ENCODE results near the gene NKIRAS1. TPM values are rescaled to one million over a fixed set of nuclear protein-coding genes. Genes with fewer than 3 reads are reported as not detected.

NKIRAS1 gene
- total RNA-seq, 1 experiment from 2014 or later: 8.9 TPM

DNA sequence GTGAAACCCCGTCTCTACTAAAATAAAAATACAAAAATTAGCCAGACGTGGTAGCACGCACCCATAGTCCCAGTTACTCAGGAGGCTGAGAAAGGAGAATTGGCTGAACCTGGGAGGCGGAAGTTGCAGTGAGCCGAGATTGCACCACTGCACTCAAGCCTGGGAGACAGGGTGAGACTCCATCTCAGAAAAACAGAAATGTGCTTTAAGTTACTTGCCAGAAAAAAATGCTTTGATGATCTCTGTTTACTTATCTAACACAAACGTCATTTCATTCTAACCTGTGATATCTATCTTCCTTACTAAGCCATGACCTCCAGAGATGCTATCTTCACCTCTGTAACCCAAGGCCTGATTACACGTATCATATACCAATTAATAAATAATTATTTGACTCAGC, 7.4 kb downstream of the NKIRAS1 start:
- no peak for ATAC-seq
- no peak overlapping the region for H3K4me3 ChIP-seq (ENCODE audit: low read depth in 2 of 2, low read length in 2 of 2)
- intact Hi-C loops (cut with micrococcal nuclease; ENCODE audit: unreplicated experiment): no loop called here

DNA sequence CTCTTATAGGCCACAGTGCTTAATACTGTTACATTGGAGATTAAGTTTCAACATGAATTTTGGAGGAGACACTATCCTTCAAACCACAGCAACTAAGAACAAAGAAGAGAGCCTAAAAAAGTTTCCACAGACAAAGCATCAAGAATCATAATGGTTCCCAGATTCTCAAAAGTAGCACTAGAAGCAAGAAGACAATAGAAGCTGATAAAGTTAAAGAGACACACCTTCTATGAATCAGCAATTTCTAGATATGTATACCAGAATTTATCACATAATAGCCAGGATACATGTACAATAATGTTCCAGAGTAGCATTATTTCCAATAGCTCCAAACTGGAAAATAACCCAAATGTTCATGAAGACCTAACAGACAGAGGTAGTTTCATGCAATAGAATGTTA, 12.2 kb downstream of the NKIRAS1 start:
- ATAC-seq (no peak), DNase-seq (ENCODE audit: low read depth, low spot score) (no peak)
- no peaks in the 10 kb centered on the region for H3K4me1 ChIP-seq (ENCODE audit: control insufficient read depth, insufficient read depth, low read length)
- in situ Hi-C loops (cut with HindIII; ENCODE audit: low pct_unique_long_range_greater_than_20kb, low sequenced_read_pairs): no loop called here
- ChIA-PET POLR2A (no interaction called here), CTCF (no interaction called here)
- no TSS peak for BruUV-seq (replicated peaks)
- no peaks in the 10 kb centered on the region for H3K27me3 ChIP-seq (ENCODE audit: control insufficient read depth, insufficient read depth, low read length)
- no peak overlapping the region for H3K27ac ChIP-seq (ENCODE audit: low read length)
- H3K4me3 ChIP-seq (ENCODE audit: low read depth in 2 of 2, low read length in 2 of 2): no peak overlapping the region
- TF ChIP-seq, protein P1, sequence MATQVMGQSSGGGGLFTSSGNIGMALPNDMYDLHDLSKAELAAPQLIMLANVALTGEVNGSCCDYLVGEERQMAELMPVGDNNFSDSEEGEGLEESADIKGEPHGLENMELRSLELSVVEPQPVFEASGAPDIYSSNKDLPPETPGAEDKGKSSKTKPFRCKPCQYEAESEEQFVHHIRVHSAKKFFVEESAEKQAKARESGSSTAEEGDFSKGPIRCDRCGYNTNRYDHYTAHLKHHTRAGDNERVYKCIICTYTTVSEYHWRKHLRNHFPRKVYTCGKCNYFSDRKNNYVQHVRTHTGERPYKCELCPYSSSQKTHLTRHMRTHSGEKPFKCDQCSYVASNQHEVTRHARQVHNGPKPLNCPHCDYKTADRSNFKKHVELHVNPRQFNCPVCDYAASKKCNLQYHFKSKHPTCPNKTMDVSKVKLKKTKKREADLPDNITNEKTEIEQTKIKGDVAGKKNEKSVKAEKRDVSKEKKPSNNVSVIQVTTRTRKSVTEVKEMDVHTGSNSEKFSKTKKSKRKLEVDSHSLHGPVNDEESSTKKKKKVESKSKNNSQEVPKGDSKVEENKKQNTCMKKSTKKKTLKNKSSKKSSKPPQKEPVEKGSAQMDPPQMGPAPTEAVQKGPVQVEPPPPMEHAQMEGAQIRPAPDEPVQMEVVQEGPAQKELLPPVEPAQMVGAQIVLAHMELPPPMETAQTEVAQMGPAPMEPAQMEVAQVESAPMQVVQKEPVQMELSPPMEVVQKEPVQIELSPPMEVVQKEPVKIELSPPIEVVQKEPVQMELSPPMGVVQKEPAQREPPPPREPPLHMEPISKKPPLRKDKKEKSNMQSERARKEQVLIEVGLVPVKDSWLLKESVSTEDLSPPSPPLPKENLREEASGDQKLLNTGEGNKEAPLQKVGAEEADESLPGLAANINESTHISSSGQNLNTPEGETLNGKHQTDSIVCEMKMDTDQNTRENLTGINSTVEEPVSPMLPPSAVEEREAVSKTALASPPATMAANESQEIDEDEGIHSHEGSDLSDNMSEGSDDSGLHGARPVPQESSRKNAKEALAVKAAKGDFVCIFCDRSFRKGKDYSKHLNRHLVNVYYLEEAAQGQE (IDR thresholded peaks at IDR 0.05; ENCODE audit: insufficient read depth in 1 of 2, low read depth in 2 of 2, low read length in 1 of 2): no peak
- TF ChIP-seq TCF7L2 (IDR thresholded peaks at IDR 0.05; ENCODE audit: low read depth, low read length) (no peak), SIN3A (IDR thresholded peaks at IDR 0.05; ENCODE audit: borderline replicate concordance, insufficient read depth, low read depth, low read length) (no peak), POLR2AphosphoS5 (IDR thresholded peaks at IDR 0.05; ENCODE audit: low read depth, low read length) (no peak)
- TF ChIP-seq, protein P2, sequence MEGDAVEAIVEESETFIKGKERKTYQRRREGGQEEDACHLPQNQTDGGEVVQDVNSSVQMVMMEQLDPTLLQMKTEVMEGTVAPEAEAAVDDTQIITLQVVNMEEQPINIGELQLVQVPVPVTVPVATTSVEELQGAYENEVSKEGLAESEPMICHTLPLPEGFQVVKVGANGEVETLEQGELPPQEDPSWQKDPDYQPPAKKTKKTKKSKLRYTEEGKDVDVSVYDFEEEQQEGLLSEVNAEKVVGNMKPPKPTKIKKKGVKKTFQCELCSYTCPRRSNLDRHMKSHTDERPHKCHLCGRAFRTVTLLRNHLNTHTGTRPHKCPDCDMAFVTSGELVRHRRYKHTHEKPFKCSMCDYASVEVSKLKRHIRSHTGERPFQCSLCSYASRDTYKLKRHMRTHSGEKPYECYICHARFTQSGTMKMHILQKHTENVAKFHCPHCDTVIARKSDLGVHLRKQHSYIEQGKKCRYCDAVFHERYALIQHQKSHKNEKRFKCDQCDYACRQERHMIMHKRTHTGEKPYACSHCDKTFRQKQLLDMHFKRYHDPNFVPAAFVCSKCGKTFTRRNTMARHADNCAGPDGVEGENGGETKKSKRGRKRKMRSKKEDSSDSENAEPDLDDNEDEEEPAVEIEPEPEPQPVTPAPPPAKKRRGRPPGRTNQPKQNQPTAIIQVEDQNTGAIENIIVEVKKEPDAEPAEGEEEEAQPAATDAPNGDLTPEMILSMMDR (IDR thresholded peaks at IDR 0.05): no peak
- no peaks in the 10 kb centered on the region for H3K9me3 ChIP-seq (ENCODE audit: control insufficient read depth, insufficient read depth, low read depth, low read length)
- H3K36me3 ChIP-seq (ENCODE audit: control insufficient read depth, insufficient read depth, low read length): no peaks in the 10 kb centered on the region; the same call in 1 of the 2 replicates
- intact Hi-C loops (cut with micrococcal nuclease; ENCODE audit: unreplicated experiment): no loop called here

More for the DNA sequence above, 7.4 kb downstream of the NKIRAS1 start:
- POLR2A ChIA-PET: no interaction called here
- in situ Hi-C loops (cut with HindIII; ENCODE audit: low pct_unique_long_range_greater_than_20kb, low sequenced_read_pairs): no loop called here
- H3K27me3 ChIP-seq (ENCODE audit: control insufficient read depth, insufficient read depth, low read length): no peaks in the 10 kb centered on the region
- H3K36me3 ChIP-seq (ENCODE audit: control insufficient read depth, insufficient read depth, low read length): no peaks in the 10 kb centered on the region; the same call in 1 of the 2 replicates
- H3K27ac ChIP-seq (ENCODE audit: low read length): no peak overlapping the region
- TF ChIP-seq TCF7L2 (IDR thresholded peaks at IDR 0.05; ENCODE audit: low read depth, low read length) (no peak), POLR2AphosphoS5 (IDR thresholded peaks at IDR 0.05; ENCODE audit: low read depth, low read length) (no peak), SIN3A (IDR thresholded peaks at IDR 0.05; ENCODE audit: borderline replicate concordance, insufficient read depth, low read depth, low read length) (no peak)
- TF ChIP-seq, protein P2 (IDR thresholded peaks at IDR 0.05): no peak
- TF ChIP-seq, protein P1 (IDR thresholded peaks at IDR 0.05; ENCODE audit: insufficient read depth in 1 of 2, low read depth in 2 of 2, low read length in 1 of 2): no peak
- no peaks in the 10 kb centered on the region for H3K9me3 ChIP-seq (ENCODE audit: control insufficient read depth, insufficient read depth, low read depth, low read length)
- DNase-seq (ENCODE audit: low read depth, low spot score): no peak
- CTCF ChIA-PET: no interaction called here
- H3K4me1 ChIP-seq (ENCODE audit: control insufficient read depth, insufficient read depth, low read length): peaks cover 6% of the 10 kb centered on the region; the same call in 1 of the 2 replicates
- no TSS peak for BruUV-seq (replicated peaks)
